ENCODE results near the gene BHLHE40. TPM values are rescaled to one million over a fixed set of nuclear protein-coding genes. Genes with fewer than 3 reads are reported as not detected.

The BHLHE40 gene
- total RNA-seq, 1 experiment from 2014 or later = 3.5 TPM

DNA sequence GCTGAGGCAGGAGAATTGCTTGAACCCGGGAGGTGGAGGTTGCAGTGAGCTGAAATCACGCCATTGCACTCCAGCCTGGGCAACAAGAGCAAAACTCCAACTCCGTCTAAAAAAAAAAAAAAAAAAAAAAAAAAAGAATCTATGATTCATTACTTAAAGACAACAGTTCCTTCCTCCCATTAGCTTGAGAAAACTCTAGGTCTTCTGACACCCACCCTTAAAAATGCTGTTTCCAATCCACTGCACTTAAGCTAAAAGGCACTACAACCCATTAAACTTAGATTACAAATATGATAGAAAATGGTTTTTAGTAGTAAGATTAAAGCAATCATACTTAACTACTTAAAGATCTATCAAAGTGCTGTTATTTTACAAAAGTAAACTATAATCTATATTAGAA, 40.0 kb upstream of the BHLHE40 start:
- H3K27ac ChIP-seq (ENCODE audit: low read depth, low read length, poor library complexity, severe bottlenecking) = no peak overlapping the region
- TF ChIP-seq, protein P1, sequence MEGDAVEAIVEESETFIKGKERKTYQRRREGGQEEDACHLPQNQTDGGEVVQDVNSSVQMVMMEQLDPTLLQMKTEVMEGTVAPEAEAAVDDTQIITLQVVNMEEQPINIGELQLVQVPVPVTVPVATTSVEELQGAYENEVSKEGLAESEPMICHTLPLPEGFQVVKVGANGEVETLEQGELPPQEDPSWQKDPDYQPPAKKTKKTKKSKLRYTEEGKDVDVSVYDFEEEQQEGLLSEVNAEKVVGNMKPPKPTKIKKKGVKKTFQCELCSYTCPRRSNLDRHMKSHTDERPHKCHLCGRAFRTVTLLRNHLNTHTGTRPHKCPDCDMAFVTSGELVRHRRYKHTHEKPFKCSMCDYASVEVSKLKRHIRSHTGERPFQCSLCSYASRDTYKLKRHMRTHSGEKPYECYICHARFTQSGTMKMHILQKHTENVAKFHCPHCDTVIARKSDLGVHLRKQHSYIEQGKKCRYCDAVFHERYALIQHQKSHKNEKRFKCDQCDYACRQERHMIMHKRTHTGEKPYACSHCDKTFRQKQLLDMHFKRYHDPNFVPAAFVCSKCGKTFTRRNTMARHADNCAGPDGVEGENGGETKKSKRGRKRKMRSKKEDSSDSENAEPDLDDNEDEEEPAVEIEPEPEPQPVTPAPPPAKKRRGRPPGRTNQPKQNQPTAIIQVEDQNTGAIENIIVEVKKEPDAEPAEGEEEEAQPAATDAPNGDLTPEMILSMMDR (conservative IDR thresholded peaks at IDR 0.05; ENCODE audit: low read depth, low read length) = no peak
- no peak for TF ChIP-seq EZH2 (IDR thresholded peaks at IDR 0.05; ENCODE audit: borderline replicate concordance, low read depth, low read length, poor library complexity, severe bottlenecking)
- BruUV-seq (replicated peaks) = no TSS peak
- CTCF ChIA-PET = interaction anchor here (0.7 kb wide), 1 partner anchor 320 kb away, joined by 8 read pairs; no protein-coding TSS in a partner anchor
- H3K36me3 ChIP-seq (ENCODE audit: insufficient read depth, low read length, poor library complexity, severe bottlenecking) = no peaks in the 10 kb centered on the region
- intact Hi-C loops (cut with micrococcal nuclease; ENCODE audit: unreplicated experiment) = no loop called here
- no peaks in the 10 kb centered on the region for H3K27me3 ChIP-seq (replicated peaks; ENCODE audit: insufficient read depth, low read depth, low read length, poor library complexity)
- no peaks in the 10 kb centered on the region for H3K4me1 ChIP-seq (ENCODE audit: insufficient read depth, low read length, poor library complexity, severe bottlenecking)
- H3K9me3 ChIP-seq (ENCODE audit: low read depth, low read length, poor library complexity, severe bottlenecking) = no peaks in the 10 kb centered on the region
- DNase-seq (ENCODE audit: low spot score) = no peak
- POLR2A ChIA-PET (ENCODE audit: low non-redundant PET) = no interaction called here
- H3K4me3 ChIP-seq (ENCODE audit: low read depth, low read length, poor library complexity, severe bottlenecking) = no peak overlapping the region

DNA sequence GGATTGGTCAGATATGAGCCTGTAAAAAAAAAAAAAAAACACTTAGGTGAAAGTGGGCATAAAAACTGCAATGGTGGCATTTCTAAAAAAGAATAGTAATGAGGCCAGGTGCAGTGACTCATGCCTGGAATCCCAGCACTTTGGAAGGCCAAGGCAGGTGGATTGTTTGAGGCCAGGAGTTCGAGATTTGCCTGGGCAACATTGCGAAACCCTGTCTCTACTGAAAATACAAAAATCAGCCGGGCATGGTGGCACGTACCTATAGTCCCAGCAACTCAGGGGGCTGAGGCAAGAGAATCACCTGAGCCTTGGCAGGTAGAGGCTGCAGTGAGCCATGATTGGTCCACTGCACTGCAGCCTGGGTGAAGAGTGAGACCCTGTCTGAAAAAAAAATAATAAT, 38.3 kb upstream of the BHLHE40 start:
- TF ChIP-seq EZH2 (IDR thresholded peaks at IDR 0.05; ENCODE audit: borderline replicate concordance, low read depth, low read length, poor library complexity, severe bottlenecking) = no peak
- TF ChIP-seq, protein P1 (conservative IDR thresholded peaks at IDR 0.05; ENCODE audit: low read depth, low read length) = no peak
- no peaks in the 10 kb centered on the region for H3K36me3 ChIP-seq (ENCODE audit: insufficient read depth, low read length, poor library complexity, severe bottlenecking)
- H3K4me1 ChIP-seq (ENCODE audit: insufficient read depth, low read length, poor library complexity, severe bottlenecking) = no peaks in the 10 kb centered on the region
- no peak overlapping the region for H3K4me3 ChIP-seq (ENCODE audit: low read depth, low read length, poor library complexity, severe bottlenecking)
- intact Hi-C loops (cut with micrococcal nuclease; ENCODE audit: unreplicated experiment) = no loop called here
- CTCF ChIA-PET = interaction anchor here (0.7 kb wide), 1 partner anchor 35 kb away, joined by 3 read pairs; no protein-coding TSS in a partner anchor
- BruUV-seq (replicated peaks) = no TSS peak
- no peaks in the 10 kb centered on the region for H3K27me3 ChIP-seq (replicated peaks; ENCODE audit: insufficient read depth, low read depth, low read length, poor library complexity)
- no peak overlapping the region for H3K27ac ChIP-seq (ENCODE audit: low read depth, low read length, poor library complexity, severe bottlenecking)
- no peaks in the 10 kb centered on the region for H3K9me3 ChIP-seq (ENCODE audit: low read depth, low read length, poor library complexity, severe bottlenecking)
- POLR2A ChIA-PET (ENCODE audit: low non-redundant PET) = no interaction called here
- no peak for DNase-seq (ENCODE audit: low spot score)

DNA sequence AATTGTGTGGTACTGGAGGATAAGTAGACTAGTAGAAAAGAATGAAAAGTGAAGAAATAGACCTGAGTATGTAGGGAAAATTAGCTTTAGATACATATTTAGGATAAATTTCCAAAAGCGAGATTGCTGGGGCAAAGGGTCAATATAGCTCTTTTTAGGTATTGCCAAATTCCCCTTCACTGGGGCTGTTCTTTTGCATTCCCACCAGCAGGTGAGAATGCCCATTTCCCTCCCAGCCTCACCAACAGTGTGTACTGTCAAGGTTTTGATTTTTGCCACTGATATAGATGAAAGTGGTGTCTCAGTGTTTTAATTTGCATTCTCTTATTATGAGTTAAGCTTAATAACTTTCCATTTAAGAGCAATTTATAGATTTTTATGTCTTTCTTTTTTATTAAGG, 35.7 kb upstream of the BHLHE40 start:
- ChIA-PET POLR2A (ENCODE audit: low non-redundant PET) (no interaction called here), CTCF (interaction anchor here (1.0 kb wide), 1 partner anchor 35 kb away, joined by 9 read pairs; no protein-coding TSS in a partner anchor)
- no peaks in the 10 kb centered on the region for H3K9me3 ChIP-seq (ENCODE audit: low read depth, low read length, poor library complexity, severe bottlenecking)
- no peaks in the 10 kb centered on the region for H3K4me1 ChIP-seq (ENCODE audit: insufficient read depth, low read length, poor library complexity, severe bottlenecking)
- H3K4me3 ChIP-seq (ENCODE audit: low read depth, low read length, poor library complexity, severe bottlenecking) = no peak overlapping the region
- TF ChIP-seq EZH2 (IDR thresholded peaks at IDR 0.05; ENCODE audit: borderline replicate concordance, low read depth, low read length, poor library complexity, severe bottlenecking) = no peak
- TF ChIP-seq, protein P1 (conservative IDR thresholded peaks at IDR 0.05; ENCODE audit: low read depth, low read length) = 0 out of 2 replicates have a peak, but pooled peaks have one; percentile 23
- DNase-seq (ENCODE audit: low spot score) = peak; percentile 7
- no TSS peak for BruUV-seq (replicated peaks)
- intact Hi-C loops (cut with micrococcal nuclease; ENCODE audit: unreplicated experiment) = no loop called here
- H3K36me3 ChIP-seq (ENCODE audit: insufficient read depth, low read length, poor library complexity, severe bottlenecking) = no peaks in the 10 kb centered on the region
- H3K27ac ChIP-seq (ENCODE audit: low read depth, low read length, poor library complexity, severe bottlenecking) = no peak overlapping the region
- H3K27me3 ChIP-seq (replicated peaks; ENCODE audit: insufficient read depth, low read depth, low read length, poor library complexity) = no peaks in the 10 kb centered on the region
